HG03575 (cell line): ENCODE measurements around the gene CEP70.
A peak's percentile ranks its signal among the peaks of the same experiment; 100 is the strongest.
"Not testable (repeated sequence)": the region's sequence is repeated elsewhere in the genome, so short reads cannot be mapped to it uniquely, and the experiment has no call there.

Experiments used
- ATAC-seq: cut with Tn5 transposase; IDR thresholded peaks from one replicate; pipeline ENCODE4 v1.9.1; 2021; ENCODE audit not compliant: unreplicated experiment, insufficient number of reproducible peaks, low FRiP score; ENCODE audit errors: extremely low read depth

Gene CEP70

DNA sequence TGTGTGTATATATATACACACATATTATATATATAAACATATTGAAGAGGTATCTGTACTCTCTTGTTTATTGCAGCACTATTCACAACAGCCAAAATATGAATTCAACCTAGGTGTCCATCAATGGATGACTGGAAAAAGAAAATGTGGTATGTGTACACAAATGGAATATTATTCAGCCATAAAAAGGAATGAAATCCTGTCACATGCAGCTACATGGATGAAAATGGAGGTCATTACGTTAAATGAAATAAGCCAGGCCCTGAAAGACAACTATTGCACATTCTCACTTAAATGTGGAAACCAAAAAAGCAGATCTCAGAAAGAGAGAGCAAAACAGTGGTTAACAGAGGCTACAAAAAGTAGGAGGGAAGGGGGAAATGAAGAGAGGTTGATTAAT lies 49.5 kb downstream of the CEP70 start:
- ATAC-seq, result no peak

DNA sequence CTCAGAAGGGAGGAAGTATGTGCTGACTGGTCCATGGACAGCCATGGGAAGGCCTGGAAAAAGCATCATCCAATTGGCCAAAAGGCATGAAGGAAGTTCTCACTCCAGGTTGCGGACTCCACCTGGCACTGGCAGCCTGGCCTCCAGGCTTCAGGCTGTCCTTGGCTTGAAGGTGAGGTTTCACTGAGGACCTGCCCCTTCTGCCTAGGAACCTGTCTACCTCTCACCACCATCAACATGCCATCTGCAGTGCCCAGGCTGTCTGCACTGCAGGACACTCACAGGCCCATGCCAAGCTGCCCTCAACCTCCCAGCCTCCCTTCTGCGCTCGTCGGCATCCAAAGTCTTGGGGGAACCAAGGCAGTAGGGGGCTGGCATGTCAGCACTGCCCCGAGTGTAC lies 51.1 kb downstream of the CEP70 start:
- ATAC-seq, result no peak

DNA sequence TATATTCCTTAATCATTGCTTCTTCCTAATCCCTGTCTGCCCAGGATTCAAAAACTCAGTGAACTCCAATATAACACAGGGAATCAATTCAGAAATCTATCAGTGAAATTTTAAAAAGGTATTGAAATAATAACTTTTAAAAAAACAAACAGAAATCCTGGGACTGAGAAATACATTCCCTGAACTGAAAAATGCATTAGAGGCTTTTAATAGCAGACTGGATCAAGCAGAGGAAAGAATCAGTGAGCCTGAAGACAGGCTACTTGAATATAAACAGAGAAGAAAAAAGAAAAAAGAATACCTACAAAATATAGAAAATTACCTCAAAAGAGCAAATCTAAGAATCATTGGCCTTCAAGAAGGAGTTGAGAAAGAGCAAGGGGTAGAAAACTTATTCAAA lies 54.7 kb downstream of the CEP70 start:
- no peak for ATAC-seq

DNA sequence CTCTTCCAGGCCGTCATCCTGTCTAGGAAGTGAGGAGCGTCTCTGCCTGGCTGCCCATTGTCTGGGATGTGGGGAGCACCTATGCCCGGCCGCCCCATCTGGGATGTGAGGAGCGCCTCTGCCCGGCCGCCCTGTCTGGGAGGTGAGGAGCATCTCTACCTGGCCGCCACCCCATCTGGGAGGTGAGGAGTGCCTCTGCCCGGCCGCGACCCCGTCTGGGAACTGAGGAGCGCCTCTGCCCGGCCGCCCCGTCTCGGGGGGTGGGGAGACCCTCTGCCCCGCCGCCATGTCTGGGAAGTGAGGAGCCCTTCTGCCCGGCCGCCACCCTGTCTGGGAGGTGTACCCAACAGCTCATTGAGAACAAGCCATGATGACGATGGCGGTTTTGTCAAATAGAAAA lies 72.6 kb downstream of the CEP70 start:
- not testable (repeated sequence) for ATAC-seq

DNA sequence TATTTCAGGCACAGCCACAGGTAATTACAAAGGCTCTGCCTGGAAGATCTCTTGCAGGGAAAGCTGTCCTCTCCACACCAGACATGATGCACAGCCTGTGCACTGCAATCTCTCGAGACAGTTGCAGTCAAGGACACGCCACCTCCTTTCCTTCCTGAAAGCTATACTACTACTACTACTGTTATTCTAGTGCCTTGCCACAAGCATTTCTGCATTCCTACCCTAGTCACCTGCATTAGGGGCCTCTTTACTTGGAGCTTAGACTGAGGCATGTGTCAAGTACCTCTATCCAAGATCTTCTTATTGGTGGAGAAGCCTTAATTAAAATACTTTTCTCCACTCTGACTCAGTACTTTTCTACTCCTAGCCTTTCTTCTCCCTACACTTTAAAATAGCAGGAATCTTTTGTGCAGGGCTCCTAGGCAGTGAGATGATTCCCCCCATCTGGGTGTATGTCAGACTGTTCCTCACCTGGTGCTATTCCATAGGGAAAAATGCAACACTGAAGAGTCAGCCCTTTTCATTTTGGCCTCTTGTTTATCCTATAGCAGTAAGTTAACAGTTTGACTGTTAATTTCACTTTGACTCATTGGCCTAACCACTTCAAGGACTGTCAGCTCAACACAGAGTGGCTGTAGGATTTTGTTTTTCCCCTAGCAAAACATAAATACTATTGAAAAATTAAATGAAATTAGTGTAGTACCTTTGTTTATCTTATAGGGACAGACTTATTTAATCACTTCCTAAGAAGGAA lies 80.8 kb downstream of the CEP70 start:
- peak; percentile 68 for ATAC-seq

DNA sequence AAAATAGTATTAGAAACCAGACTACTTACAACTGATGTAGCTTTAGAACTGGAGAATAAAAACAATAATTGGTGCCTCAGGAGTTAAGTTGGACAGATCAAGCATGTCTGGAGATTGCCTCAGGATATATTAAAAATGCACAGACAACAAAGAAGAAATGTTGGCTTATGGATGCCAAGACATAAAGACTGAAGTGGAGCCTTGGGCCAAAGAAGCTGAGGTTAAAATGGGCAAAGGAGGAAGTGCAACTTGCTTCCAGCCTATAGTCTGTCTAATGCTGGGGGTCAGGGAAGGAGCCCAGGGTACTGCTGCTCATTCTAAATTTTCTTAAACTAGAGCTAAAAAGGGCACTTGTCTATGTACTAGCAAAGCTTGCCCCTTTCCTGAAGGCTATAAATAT lies 82.1 kb downstream of the CEP70 start:
- ATAC-seq, result no peak

DNA sequence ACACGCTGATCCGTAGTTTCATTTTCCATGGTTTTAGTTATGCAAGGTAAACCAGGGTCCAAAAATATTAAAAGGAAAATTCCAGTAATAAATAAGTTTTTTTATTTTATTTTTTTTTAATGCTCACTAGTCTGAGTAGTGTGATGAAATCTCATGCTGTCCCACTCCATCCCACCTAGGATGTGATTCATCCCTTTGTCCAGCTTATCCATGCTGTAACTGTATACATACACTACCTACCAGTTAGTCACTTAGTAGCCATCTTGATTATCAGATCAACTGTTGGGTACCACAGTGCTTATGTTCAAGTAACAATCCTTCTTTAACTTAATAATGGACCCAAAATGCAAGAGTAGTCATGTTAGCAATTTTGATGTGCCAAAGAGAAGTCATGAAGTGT lies 84.5 kb downstream of the CEP70 start:
- ATAC-seq, result no peak

DNA sequence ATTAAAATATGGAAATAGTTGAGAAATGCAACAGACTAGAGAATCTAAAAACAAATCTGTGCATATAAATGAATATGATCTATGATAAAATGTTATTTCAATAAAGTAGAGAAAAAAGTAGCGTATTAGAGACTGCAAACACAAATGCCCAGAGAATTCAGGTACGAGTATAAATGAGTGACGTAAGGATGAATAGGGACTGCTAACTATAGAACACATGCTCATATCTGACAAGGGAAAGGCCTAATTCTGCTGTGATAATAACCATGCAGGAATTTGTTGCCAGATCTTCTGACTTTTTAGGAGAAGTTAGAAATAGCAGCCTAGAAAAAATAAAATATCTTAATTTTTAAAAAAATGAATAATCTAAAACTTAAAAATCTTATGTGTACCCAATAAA lies 86.5 kb downstream of the CEP70 start:
- no peak for ATAC-seq

DNA sequence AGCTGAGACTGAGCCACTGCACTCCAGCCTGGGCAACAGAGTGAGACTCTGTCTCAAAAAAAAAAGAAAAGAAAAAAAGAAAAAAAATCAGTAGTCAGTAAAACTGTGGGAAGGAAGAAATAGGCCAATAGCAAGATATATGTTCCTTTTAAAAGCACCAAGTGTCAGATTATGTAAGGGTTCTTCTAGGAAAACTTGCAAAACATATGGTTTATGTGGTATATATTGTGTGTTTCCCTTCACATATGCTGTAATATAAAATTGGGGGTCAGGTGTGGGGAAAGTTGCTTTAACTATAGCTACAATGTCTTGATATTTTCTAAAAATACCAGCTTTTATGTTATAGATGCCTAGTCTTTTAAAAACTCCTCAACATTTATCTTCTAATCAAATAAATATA lies 95.1 kb downstream of the CEP70 start:
- no peak for ATAC-seq

DNA sequence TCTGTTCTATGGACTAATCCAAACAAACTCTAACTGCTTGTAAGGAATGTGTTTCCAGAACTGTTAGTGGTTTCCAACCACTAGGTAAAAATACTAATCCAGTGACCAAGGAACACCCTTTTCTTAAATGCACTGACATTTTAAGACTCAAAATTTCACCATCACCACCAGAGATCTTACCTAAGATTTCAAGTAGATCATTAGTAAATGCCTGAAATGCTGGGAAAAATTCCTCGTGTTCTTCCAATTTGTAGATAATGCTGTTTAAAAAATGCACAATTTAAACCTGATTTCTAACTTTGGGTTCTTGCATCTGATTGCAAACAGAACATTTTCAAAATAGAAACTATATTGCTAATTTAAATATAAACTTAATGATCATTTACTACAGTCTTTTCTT lies 96.2 kb downstream of the CEP70 start:
- ATAC-seq, result no peak

DNA sequence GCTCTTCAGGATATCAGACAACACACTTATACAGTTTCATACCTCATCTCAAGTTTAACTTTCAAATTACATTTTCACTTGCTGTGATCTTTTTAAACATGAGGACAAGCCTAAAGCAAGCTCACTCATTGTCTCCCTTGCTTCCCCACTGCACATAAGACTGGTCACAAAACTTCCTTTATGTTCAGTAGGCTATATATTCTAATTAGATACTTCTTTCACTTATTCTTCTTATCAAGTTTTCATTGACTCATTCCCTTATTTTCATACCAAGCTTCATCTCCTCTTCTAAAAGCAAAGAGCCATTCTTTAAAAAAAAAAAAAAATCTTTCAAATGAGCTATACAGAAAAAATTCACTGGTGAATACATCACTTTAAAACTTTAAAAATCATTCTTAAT lies 97.0 kb downstream of the CEP70 start:
- ATAC-seq, result no peak

DNA sequence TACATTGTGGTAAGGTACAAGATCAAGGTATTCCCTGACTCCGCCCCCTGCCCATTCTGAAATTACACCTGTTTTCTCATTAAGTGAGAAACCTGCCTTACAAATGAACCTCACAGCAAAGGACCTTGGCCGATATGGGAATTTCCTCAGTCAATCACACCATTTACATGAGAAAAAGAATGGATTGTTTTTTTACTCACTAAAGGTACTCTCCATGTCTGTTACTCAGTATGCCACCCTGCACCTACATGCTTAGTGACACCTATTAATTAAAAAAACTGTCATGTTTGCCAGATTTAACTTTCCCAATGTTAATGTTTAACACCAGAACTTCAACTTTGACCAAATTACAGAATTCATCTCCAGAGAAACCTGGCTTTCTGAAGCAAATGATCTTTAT lies 97.6 kb downstream of the CEP70 start:
- ATAC-seq, result no peak

- not testable (repeated sequence) for ATAC-seq
Measured at GRCh38 chr3:138495638-138496037, 98.4 kb downstream of the CEP70 start.

- ATAC-seq, result no peak
Measured at GRCh38 chr3:138494607-138494929, 99.5 kb downstream of the CEP70 start.

- no peak for ATAC-seq
Measured at GRCh38 chr3:138493804-138494606, 100.1 kb downstream of the CEP70 start.

DNA sequence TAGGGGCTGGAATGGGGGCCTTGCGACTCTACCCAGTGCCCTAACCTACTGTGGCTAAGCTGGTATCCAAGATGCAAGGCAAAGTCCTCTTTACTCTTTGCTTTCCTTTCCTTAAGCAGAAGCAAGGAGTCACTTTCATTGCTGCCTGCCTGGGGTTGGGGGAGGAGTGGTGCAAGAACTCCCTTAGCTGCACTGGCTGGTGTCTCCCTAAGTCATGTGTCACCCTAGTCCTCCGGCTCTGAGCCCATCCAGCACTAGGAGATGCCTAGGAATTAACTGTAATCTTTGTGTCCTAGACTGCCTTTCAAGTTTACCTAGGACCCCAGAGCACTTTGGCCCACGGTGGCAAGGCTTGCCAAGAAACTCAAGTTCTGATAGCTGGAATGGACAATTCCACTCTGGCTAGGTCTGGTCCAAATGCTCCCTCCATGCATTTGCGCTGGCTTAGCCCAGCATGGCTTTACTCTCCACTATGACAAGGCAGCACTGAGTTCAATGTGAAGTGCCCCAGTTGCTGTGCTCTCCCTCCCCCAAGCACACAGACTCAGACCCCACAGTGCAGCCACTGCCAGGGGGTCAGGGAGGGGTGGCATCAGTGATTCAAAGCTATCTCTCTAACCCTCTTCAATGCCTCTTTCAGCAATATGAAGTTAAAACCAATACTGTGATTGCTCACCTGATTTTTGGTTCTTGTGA lies 100.9 kb downstream of the CEP70 start:
- no peak for ATAC-seq

DNA sequence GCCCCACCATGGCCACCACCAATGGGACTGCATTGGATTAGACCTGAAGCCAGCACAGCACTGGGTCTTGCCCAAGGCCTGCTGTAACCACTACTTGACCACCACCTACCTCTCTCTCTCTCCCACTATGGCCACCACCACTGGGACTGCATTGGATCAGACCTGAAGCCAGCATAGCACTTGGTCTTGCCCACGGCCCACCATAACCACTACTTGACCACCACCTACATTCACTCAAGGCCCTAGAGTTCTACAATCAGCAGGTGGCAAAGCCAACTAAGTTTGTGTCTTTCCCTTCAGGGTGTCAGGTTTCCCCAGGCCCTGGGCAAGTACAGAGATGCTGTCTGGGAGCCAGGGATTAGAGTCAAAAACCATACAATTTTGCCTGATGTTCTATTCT lies 102.1 kb downstream of the CEP70 start:
- no peak for ATAC-seq

- ATAC-seq, result not testable (repeated sequence)
Measured at GRCh38 chr3:138486580-138486979, 107.5 kb downstream of the CEP70 start.

DNA sequence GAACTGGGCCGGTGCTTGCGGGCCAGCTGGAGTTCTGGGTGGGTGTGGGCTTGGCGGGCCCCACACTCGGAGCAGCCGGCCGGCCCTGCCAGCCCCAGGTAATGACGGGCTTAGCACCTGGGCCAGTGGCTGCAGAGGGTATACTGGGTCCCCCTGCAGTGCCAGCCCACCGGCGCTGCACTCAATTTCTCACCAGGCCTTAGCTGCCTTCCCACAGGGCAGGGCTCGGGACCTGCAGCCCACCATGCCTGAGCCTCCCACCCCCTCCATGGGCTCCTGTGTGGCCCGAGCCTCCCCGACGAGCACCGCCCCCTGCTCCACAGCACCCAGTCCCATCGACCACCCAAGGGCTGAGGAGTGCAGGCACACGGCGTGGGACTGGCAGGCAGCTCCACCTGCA lies 109.4 kb downstream of the CEP70 start:
- ATAC-seq, result not testable (repeated sequence)

DNA sequence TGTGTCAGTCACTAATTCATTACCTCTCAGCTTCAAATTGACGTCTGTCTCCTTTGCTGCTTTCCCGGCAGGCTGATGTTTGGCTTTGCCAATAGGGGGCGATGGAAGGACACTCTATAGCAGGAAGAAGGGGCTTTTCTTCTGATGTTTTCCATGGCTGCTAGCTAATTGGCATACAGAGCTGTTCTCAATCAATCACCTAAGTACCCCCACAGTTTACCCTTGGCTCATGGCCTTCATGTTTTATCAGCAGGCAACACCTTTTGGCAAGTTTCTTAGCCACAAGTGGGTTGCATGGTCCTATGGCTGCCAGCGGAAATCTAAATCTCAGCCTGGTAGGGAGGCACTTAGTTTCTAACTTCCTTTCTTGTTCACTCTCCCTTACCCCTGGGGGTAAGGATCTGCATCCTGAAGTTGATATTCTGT lies 114.6 kb downstream of the CEP70 start:
- no peak for ATAC-seq
